MV-4-11 (cell line): Measurements from ENCODE around the gene CYP20A1.
A peak's percentile ranks its signal among the peaks of the same experiment; 100 is the strongest.
"Not testable (repeated sequence)": the region's sequence is repeated elsewhere in the genome, so short reads cannot be mapped to it uniquely, and the experiment has no call there.

ENCODE experiments used
- DNase-seq: peaks from one replicate; lab custom pipeline; 2025; lab: John Stamatoyannopoulos, UW

CYP20A1 gene

DNA sequence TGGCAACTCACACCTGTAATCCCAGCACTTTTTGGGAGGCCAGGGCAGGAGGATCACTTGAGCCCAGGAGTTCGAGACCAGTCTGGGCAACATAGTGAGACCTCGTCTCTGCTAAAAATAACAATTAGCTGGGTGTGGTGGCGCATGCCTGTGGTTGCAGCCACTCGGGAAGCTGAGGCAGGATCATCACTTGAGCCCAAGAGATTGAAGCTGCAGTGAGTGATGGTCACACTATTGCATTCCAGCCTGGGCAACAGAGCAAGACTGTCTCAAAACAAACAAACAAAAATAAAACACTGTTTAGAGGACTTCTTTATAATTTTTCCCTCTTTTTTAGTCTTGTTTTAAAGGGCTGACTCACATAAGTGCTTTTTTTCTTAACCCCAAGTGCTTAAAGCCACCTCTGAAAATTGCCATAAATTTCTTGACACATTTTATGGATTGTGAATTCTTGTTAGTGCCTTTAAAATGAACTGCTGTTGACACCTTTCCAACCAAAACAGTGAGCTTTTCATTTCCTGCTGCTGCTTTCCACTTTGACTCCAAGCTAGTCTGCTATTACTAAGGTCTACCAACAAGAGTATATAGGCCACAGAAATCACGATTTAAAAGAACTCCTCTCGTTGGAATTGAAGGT is 41.7 kb downstream of the CYP20A1 start:
- no peak for DNase-seq

DNA sequence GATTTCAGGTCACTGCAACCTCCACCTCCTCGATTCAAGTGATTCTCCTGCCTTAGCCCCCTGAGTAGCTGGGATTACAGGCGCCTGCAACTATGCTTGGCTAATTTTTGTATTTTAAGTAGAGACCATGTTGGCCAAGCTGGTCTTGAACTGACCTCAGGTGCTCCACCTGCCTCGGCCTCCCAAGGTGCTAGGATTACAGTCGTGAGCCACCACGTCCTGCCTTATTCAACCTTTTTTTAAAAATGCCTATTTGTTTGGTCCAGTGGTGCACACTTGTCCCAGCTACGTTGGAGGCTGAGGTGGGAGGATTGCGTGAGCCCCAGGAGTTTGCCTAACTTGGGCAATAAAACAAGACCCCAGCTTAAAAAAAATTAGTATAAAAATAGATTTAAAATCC is 43.3 kb downstream of the CYP20A1 start:
- DNase-seq: no peak

DNA sequence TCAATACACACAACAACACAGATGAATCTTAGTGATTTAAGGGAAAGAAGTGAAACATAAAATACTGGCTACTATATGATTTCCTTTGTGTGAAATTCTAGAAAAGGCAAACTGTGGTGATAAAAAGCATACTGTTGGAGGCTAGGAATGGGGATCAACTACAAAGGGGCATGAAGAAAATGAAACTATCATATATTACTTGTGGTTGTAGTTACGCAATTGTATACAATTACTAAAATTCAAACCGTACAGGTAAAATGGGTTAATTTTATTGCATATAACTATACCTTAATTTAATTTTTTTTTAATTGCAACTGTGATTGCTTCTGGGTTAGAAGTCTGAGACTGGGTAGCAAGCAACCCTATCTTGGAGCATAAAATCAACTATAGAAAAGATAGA is 47.7 kb downstream of the CYP20A1 start:
- DNase-seq: no peak

DNA sequence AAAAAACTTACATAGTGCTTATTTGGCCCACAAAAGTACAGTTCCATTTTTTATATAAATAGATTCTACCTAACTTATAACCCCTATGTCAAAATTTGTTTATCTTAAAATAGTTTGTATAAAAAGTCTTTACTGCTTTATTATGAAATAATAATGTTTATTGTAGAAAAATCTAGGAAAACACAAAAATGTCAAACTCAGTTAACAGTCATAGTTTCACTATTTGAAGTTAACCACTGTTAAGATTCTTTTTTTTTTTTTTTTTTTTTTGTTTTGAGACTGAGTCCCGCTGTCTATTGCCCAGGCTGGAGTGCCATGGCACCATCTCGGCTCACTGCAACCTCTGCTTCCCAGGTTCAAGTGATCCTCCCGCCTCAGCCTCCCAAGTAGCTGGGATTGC is 62.8 kb downstream of the CYP20A1 start:
- no peak for DNase-seq

GRCh38 chr2:203302586-203302985 is 63.8 kb downstream of the CYP20A1 start:
- not testable (repeated sequence) for DNase-seq

DNA sequence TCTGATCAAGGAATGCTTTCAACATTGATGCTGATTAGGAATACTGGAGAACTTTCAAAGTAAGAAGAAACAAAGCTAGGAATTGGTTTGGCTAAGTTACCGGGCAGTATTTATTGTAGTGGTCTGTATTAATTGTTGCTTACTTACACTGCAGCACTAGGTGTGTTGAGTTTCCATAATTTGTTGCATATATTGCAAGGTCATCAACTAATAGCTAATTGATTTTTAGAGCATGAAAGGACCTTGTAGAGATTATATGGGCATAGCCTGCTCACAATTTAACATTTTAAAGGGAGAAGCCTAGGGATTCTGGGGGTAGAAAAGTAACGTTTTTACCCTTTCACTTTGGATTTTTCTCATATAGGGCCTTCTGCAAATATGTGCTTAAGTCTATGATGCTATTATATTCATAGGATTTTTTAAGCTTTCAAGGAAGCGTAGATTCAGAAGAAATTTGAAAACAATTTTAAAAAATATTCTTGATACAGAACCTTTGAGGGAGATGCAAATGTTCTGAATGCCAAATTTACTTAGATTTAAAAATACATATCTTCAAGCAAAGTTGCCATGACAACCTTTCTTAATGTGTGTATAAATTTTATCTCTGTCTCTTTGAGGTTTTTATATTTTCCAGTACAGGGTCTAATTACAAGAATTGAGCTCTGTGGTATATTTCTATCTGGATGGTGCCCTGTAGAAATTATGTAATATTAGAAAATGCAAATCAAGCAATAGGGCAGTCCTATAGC is 72.0 kb downstream of the CYP20A1 start:
- no peak for DNase-seq

- no peak for DNase-seq
These were observed 87.5 kb downstream of the CYP20A1 start for GRCh38 chr2:203326356-203326755.

DNA sequence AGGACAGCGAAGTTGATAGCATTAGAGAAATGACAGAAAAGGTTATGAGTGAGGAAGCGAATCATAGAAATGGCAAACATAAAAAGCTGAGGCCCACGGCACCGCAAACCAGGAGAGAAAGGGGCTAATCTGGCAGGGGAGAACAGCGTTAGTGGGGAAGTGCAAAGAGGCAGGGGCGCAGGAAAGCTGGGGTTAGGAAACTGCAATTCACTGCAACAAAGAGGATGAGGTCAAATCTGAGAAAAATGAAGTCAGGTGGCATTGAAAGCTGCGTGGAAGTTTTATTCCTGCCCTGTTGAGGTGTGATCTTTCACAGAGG is 88.7 kb downstream of the CYP20A1 start:
- DNase-seq: no peak

DNA sequence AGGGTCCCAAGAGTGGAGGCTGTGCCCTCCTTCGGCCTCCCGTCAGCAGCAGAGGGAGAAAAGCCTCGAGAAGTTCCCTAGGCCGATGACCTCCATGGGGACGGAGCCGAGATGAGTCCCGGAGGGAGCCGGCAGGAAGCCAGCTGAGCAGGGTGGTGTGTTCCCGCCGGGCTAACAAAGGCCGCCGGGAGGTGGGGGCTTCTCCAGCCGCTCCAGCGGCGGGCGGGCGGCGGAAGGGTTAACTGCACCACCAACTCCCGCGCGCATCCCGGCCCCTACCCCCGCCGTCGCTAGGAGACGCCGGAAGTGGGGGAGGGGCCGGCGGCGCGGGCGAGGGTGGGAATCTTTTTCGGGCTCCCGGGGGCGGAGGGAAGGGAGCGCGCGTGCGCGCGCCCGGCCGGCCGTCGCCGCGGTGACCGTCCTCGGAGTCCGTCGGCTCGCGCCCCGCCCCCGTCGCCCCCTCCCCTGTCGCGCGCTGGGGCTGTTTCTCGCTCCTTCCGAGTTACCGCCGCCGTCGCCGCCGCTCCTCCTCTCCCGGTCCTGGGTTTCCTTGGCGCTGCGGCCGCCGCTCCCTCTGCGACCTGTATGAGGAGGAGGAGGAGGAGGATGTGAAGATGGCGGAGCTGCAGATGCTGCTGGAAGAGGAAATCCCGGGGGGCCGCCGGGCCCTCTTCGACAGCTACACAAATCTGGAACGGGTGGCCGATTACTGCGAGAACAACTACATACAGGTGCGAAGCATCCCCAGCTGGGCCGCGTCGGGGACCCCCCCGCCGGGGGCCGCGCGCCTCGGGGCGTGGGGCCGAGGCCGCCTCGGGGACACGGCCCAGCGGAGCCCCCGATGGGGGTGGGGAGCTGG is 89.3 kb downstream of the CYP20A1 start, which contains the start of gene ABI2:
Gene ABI2, plus strand, starts transcription at position 494 of the 859 bp plus-strand sequence. Its CDS starts 121 bp downstream, at position 615.
- peak; percentile 51 for DNase-seq

GRCh38 chr2:203328760-203329540 is 90.1 kb downstream of the CYP20A1 start:
- no peak for DNase-seq

- DNase-seq: no peak
These were observed 91.6 kb downstream of the CYP20A1 start for GRCh38 chr2:203330434-203330833.

GRCh38 chr2:203338322-203338721 is 99.5 kb downstream of the CYP20A1 start:
- no peak for DNase-seq

GRCh38 chr2:203340791-203341487 is 102.1 kb downstream of the CYP20A1 start:
- DNase-seq: no peak

DNA sequence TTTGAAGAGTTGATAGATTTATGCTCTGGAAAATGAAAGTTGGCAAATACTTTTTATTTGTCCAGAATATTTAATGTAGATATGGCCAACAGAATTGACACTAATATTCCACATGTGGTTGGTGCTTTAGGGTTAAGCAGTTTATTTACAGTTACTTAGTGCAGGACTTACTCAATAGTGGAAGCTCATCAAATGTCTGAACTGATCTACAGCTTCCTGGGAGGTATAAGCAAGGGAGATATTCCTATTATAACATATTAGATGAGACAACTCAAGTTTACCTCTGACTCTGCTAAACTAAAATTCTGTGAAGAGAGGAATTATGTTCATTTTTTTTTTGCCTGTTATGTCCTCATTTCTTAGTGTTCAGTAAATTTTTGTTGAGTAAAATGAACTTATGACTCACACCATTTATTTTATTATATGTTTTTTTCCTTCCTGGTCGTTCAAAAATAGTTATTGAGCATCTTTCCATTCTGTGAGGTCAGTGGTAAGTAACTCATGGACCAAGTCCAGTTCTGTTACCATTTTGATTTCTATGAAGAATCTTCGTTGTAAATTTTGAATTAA is 103.0 kb downstream of the CYP20A1 start:
- no peak for DNase-seq

DNA sequence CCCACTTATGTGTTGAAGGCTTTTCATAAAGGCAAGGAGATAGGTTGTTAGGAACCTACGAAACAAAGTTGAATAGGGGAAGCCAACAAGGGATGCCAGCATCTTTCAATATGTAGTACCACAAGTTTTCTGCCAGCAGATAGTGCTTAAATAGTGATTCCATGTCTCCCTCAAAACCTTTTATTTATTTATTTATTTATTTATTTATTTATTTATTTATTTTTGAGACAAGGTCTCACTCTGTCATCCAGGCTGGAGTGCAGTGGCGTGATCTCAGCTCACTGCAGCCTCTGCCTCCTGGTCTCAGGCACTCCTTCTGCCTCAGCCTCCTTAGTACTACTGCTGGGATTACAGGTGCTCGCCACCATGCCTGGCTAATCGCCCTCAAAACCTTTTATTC is 103.6 kb downstream of the CYP20A1 start:
- not testable (repeated sequence) for DNase-seq

DNA sequence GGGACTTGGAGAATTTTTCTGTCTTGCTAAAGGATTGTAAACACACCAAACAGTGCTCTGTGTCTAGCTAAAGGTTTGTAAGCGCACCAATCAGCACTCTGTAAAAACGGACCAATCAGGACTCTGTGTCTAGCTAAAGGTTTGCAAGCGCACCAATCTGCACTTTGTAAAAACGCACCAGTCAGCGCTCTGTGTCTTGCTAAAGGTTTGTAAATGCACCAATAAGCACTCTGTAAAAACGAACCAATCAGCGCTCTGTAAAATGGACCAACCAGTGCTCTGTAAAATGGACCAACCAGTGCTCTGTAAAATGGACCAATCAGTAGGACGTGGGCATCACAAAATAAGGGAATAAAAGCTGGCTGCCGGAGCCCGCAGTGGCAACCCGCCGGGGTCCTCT is 105.8 kb downstream of the CYP20A1 start:
- DNase-seq: no peak

DNA sequence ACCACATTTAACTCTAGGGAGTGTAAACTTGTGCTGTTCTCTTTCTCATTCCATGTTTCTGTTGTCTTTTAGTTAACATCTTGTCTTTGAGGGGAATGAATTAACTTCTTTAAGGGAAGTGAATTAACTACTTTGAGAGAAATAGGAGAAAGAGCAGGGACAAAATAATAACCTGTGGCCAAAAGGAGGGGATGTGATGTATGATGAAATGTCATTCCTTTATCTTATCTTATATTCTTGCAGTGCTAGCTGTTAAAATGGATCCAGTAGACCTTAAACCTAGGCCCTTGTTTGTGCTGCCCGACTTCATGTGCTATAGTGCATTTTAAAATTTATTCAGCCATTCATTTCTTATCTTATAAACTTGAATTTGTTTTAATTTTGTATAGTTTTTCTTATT is 107.8 kb downstream of the CYP20A1 start:
- no peak for DNase-seq

- no peak for DNase-seq
These were observed 108.6 kb downstream of the CYP20A1 start for GRCh38 chr2:203347375-203347774.

- DNase-seq: no peak
These were observed 113.9 kb downstream of the CYP20A1 start for GRCh38 chr2:203352604-203353255.

GRCh38 chr2:203354966-203355365 is 116.1 kb downstream of the CYP20A1 start:
- DNase-seq: no peak
